Bronchial epithelial cell (primary cell): ENCODE results near the gene SMIM29. TPM values are rescaled to one million over a fixed set of nuclear protein-coding genes. Genes with fewer than 3 reads are reported as not detected.

ENCODE experiments used
- DNase-seq: peaks from one replicate; pipeline ENCODE4 v3.0.0-alpha.2; 2010; ENCODE audit warnings: low read depth
- FAIRE-seq: peaks from 2 replicates; lab custom pipeline; 2011; peaks lifted over from hg19 to GRCh38; lab: Jason Lieb, UNC
- H3K27me3 ChIP-seq: 2 replicates; pipeline ENCODE4 v1.5.1; 2011; ENCODE audit warnings: low read length; ENCODE audit not compliant: control insufficient read depth, insufficient read depth
- H3K36me3 ChIP-seq: 2 replicates; pipeline ENCODE4 v1.5.1; 2011; ENCODE audit warnings: low read length; ENCODE audit not compliant: control insufficient read depth, insufficient read depth
- H3K4me3 ChIP-seq: 2 replicates; pipeline ENCODE4 v1.5.1; 2011; ENCODE audit warnings: mild to moderate bottlenecking, low read depth, low read length, control low read depth
- CTCF ChIP-seq: IDR thresholded peaks from 2 replicates; pipeline ENCODE4 v1.5.1; 2011; ENCODE audit warnings: mild to moderate bottlenecking, moderate library complexity, low read length, control low read depth, inconsistent platforms; ENCODE audit not compliant: insufficient read depth, severe bottlenecking
- total RNA-seq: library from RNA; depleted of rRNA; stranded (reverse); fragments of >200 nt; gene quantifications from 2 replicates; pipeline ENCODE4 v1.2.1, GENCODE V29; 2014

The SMIM29 gene
- total RNA-seq, 1 donor from 2014 or later, result 11.6 TPM

GRCh38 chr6:34225551-34225950 lies 23.3 kb downstream of the SMIM29 start:
- no peak overlapping the region for H3K4me3 ChIP-seq
- no peak for TF ChIP-seq CTCF
- no peaks in the 10 kb centered on the region for H3K27me3 ChIP-seq
- FAIRE-seq (no peak), DNase-seq (no peak)
- no peaks in the 10 kb centered on the region for H3K36me3 ChIP-seq

DNA sequence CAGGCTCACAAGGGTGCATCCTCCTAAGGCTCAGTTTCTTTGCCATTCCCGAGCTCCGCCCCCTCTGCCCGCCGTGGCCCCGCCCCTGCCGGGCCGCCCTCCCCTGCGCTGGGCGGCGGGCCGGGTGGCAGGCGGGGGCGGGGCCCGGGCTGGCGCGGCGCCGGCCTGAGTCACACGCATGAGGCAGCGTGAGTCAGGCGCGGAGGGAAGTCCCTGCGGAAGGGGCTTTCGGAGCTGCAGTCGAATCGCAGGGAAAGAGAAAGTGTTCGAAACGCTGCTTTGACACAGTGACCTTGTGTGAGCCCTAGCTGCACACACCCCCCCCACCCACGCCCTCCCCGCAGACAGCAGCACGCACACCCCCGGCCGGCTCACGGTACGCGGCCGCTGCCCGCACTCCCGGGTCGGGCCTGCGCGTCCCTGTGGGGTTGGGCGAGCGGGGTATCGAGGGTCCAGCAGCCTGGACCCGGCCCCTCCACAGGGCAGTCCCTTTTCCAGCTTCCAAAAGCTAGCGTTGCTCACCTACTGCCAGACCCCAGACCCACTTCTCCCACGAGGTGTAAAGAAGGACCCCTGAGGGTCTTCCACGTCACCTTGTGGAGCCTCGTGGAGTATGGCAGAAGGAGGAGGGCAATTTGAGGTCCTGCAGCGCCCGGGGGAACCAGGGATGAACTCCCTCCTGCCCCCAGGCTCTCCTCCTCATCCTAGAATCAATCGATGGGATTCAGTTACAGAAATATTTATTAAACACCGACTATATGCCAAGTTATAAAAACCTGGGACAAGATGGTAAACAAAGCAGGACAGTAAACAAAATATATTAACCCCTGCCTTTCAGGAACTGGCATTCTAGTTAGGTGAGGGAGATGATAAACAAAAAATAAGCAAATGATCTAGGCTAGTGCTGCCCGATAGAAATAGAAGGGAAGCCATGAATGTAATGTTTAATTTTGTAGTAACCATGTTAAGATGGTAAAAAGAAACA lies 24.6 kb downstream of the SMIM29 start:
- DNase-seq (peak; percentile 86), FAIRE-seq (no peak)
- TF ChIP-seq CTCF, result no peak
- H3K27me3 ChIP-seq, result no peaks in the 10 kb centered on the region
- H3K4me3 ChIP-seq, result peak overlapping the region; percentile 54
- H3K36me3 ChIP-seq, result no peaks in the 10 kb centered on the region

DNA sequence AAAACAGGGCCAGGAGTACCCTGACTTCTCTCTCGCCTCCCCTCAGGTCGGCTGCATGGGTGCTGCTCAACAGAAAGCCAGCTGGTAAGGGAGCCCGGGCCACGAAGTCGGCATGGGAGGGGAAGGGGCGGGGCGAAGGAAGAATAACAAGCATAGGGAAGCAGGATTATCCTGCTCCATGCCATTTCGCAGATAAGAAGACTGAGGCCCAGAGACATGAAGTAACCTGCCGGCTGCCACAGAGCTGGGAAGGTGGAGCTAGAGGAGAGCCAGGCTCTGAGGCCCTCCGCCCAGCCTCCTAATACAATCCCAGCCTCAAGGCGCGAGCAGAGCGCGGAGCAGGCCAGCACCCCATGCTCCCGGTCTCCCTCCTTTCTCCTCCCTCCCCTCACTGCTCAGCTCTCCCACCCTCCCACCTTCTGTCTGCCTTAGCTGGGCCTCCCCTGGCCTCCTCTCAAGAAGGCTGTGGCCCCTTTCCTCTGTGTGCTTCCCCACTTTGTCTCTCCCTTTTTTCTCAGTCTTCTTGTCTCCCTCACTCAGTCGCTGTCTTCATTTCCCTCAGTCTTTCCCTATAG lies 25.3 kb downstream of the SMIM29 start:
- DNase-seq (no peak), FAIRE-seq (no peak)
- peak overlapping the region; percentile 26 for H3K4me3 ChIP-seq

DNA sequence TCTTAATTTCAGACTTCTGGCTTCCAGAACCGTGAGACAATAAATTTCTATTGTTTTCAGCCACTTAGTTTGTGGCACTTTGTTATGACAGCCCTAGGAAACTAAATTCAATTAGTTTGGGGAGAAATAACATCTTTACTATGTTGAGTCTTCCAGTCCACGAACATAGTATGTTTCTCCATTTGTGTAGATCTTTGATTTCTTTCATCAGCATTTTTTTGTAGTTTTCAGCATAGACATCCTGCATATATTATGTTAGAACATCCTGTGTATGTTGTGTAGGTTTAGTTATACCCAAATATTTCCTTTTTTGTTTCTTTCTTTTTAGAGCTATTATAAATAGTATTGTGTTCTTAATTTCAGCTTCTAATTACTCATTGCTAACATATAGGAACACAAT lies 30.1 kb downstream of the SMIM29 start:
- DNase-seq, result no peak
- FAIRE-seq, result no peak
- TF ChIP-seq CTCF, result no peak
- Histone ChIP-seq H3K27me3 (no peaks in the 10 kb centered on the region), H3K4me3 (no peak overlapping the region), H3K36me3 (no peaks in the 10 kb centered on the region)

More for the DNA sequence above, 25.3 kb downstream of the SMIM29 start:
- H3K36me3 ChIP-seq, result no peaks in the 10 kb centered on the region
- no peak for TF ChIP-seq CTCF
- H3K27me3 ChIP-seq, result no peaks in the 10 kb centered on the region

DNA sequence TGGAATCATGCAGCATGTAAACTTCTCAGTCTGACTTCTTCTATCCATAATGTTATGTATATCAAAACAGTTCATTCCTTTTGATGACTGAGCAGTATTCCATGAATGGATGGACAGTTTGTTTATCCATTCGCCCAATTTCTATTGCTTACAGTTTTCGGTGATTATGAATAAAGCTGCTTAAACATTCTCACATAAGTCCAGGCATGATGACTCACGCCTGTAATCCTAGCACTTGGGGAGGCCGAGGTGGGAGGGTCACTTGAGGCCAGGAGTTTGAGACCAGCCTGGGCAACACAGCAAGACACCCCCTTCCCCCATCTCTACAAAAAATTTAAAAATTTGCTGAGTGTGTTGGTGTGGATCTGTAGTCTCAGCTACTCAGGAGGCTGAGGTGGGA lies 35.0 kb downstream of the SMIM29 start:
- no peak for TF ChIP-seq CTCF
- Histone ChIP-seq H3K27me3 (no peaks in the 10 kb centered on the region), H3K4me3 (no peak overlapping the region), H3K36me3 (no peaks in the 10 kb centered on the region)
- FAIRE-seq (no peak), DNase-seq (no peak)
